ENCODE results near the gene DFFA. TPM values are rescaled to one million over a fixed set of nuclear protein-coding genes. Genes with fewer than 3 reads are reported as not detected.

Gene DFFA
- total and polyA plus RNA-seq, 2 of the 4 experiments (the other 2 are of a cell fraction) = 28.1 to 62.6 TPM

GRCh38 chr1:10456661-10457060 is 15.7 kb downstream of the DFFA start:
- ChIA-PET CTCF (no interaction called here), POLR2A (ENCODE audit: unreplicated experiment) (interaction anchor here (0.5 to 0.6 kb wide), 2 partner anchors 11 to 30 kb away, joined by 4 read pairs; no protein-coding TSS in a partner anchor)
- Histone ChIP-seq H2BK120ac (ENCODE audit: low read depth, low read length) (no peak overlapping the region), H2BK5ac (ENCODE audit: low read depth, low read length, poor library complexity, severe bottlenecking) (no peak overlapping the region), H3K18ac (ENCODE audit: low read depth, low read length) (no peak overlapping the region), H3K9me3 (ENCODE audit: control insufficient read depth, insufficient read depth, low read length) (no peaks in the 10 kb centered on the region), H3K27ac (ENCODE audit: insufficient read depth, low read length) (no peak overlapping the region), H2AK9ac (replicated peaks; ENCODE audit: low read depth, low read length, poor library complexity) (no peak overlapping the region), H3K9ac (ENCODE audit: low read depth, low read length) (no peak overlapping the region), H4K8ac (ENCODE audit: low read depth in 2 of 2, low read length in 2 of 2) (no peak overlapping the region), H3K14ac (replicated peaks; ENCODE audit: low read depth, low read length) (no peak overlapping the region), H3K36me3 (ENCODE audit: control insufficient read depth, insufficient read depth, low read length) (peaks cover 8% of the 10 kb centered on the region), H4K91ac (ENCODE audit: insufficient read depth, low read depth, low read length) (no peak overlapping the region), H3K56ac (ENCODE audit: extremely low read depth, insufficient read depth, low read length) (no peak overlapping the region), H3K9me1 (ENCODE audit: insufficient read depth, low read length) (no peaks in the 10 kb centered on the region; the same call in 1 of the 2 replicates), H3K4me3 (ENCODE audit: insufficient read depth, low read depth, low read length) (no peak overlapping the region), H3K23ac (ENCODE audit: low read depth, low read length) (no peak overlapping the region), H4K5ac (ENCODE audit: low read depth, low read length) (no peak overlapping the region), H2AK5ac (ENCODE audit: low read depth, low read length) (no peak overlapping the region), H3K4me1 (ENCODE audit: control insufficient read depth, insufficient read depth, low read length) (peaks cover 2% of the 10 kb centered on the region; the same call in 1 of the 2 replicates), H2BK15ac (ENCODE audit: low read depth, low read length) (no peak overlapping the region), H3K4ac (ENCODE audit: low read depth, low read length) (no peak overlapping the region), H3K27me3 (ENCODE audit: control insufficient read depth, insufficient read depth, low read length) (no peaks in the 10 kb centered on the region), H2AFZ (replicated peaks; ENCODE audit: low read length, poor library complexity) (no peak overlapping the region), H4K20me1 (ENCODE audit: insufficient read depth, low read length) (no peaks in the 10 kb centered on the region), H3K4me2 (ENCODE audit: low read depth, low read length) (no peak overlapping the region), H2BK20ac (ENCODE audit: low read depth, low read length) (no peak overlapping the region), H3K79me1 (ENCODE audit: low read depth in 1 of 2, low read length in 2 of 2) (no peaks in the 10 kb centered on the region; a peak in 1 of 4 replicates)
- dilution Hi-C loops (cut with HindIII; ENCODE audit: low sequenced_read_pairs, unreplicated experiment) = no loop called here
- intact Hi-C loops (cut with micrococcal nuclease) = no loop called here
- in situ Hi-C loops (cut with MboI; ENCODE audit: low sequenced_read_pairs) = no loop called here
- no peak for ATAC-seq (ENCODE audit: low read depth)
- TF ChIP-seq CTCF (conservative IDR thresholded peaks at IDR 0.05; ENCODE audit: low read depth, low read length) (no peak), NFE2L2 (IDR thresholded peaks at IDR 0.05; ENCODE audit: low read depth, low read length) (no peak), SMC3 (IDR thresholded peaks at IDR 0.05; ENCODE audit: low read depth, low read length) (no peak), RCOR1 (IDR thresholded peaks at IDR 0.05; ENCODE audit: insufficient replicate concordance, low read length) (no peak), CHD1 (IDR thresholded peaks at IDR 0.05; ENCODE audit: low read depth, low read length) (no peak), BHLHE40 (IDR thresholded peaks at IDR 0.05; ENCODE audit: low read depth, low read length) (no peak), RAD21 (IDR thresholded peaks at IDR 0.05; ENCODE audit: low read length) (no peak), RFX5 (IDR thresholded peaks at IDR 0.05; ENCODE audit: low read depth, low read length) (no peak), MAZ (IDR thresholded peaks at IDR 0.05; ENCODE audit: borderline replicate concordance, low read depth, low read length) (no peak), MXI1 (IDR thresholded peaks at IDR 0.05; ENCODE audit: borderline replicate concordance, low read depth, low read length) (no peak), ELK1 (IDR thresholded peaks at IDR 0.05; ENCODE audit: borderline replicate concordance, low read depth, low read length) (no peak)
- BruUV-seq (replicated peaks) = no TSS peak
- WGBS, 2 experiments (ENCODE audit: extremely low coverage in 2 of 2, insufficient read length in 1 of 2) = no CpG with 5 or more reads among the region's 7 CpGs
- DNase-seq = no peak
